HFF-Myc (cell line): Measurements from ENCODE around the gene GIGYF1.

ENCODE experiments used
- DNase-seq: peaks from one replicate; pipeline ENCODE4 v3.0.0-alpha.2; 2011; ENCODE audit warnings: low read depth; ENCODE audit errors: extremely low read depth
- H3K4me3 ChIP-seq: replicated peaks from 2 replicates; pipeline ENCODE4 v1.5.1; 2011; ENCODE audit warnings: low read depth, mild to moderate bottlenecking, control low read depth, low read length
- CTCF ChIP-seq: IDR thresholded peaks from 2 replicates; pipeline ENCODE4 v1.5.1; 2012; ENCODE audit warnings: mild to moderate bottlenecking, low read depth, low read length, control low read depth; ENCODE audit errors: missing control alignments

GIGYF1 gene

GRCh38 chr7:100683659-100684533, 10.2 kb downstream of the GIGYF1 start:
- TF ChIP-seq CTCF = no peak
- DNase-seq = no peak
- H3K4me3 ChIP-seq = no peak overlapping the region

- no peak for TF ChIP-seq CTCF
- DNase-seq = no peak
- H3K4me3 ChIP-seq = no peak overlapping the region
These were observed 10.9 kb downstream of the GIGYF1 start for GRCh38 chr7:100682991-100683658.

GRCh38 chr7:100682228-100682741, 11.8 kb downstream of the GIGYF1 start:
- DNase-seq = no peak
- no peak overlapping the region for H3K4me3 ChIP-seq
- TF ChIP-seq CTCF = no peak

- TF ChIP-seq CTCF = no peak
- no peak for DNase-seq
- no peak overlapping the region for H3K4me3 ChIP-seq
These were observed 12.4 kb downstream of the GIGYF1 start for GRCh38 chr7:100681491-100682227.

GRCh38 chr7:100680576-100681271, 13.3 kb downstream of the GIGYF1 start:
- no peak overlapping the region for H3K4me3 ChIP-seq
- TF ChIP-seq CTCF = no peak
- DNase-seq = no peak

GRCh38 chr7:100679927-100680575, 14.0 kb downstream of the GIGYF1 start:
- no peak overlapping the region for H3K4me3 ChIP-seq
- no peak for TF ChIP-seq CTCF
- no peak for DNase-seq
